Lung (tissue), 12 donors: ENCODE data around the gene LRP1B. TPM values are rescaled to one million over a fixed set of nuclear protein-coding genes. Genes with fewer than 3 reads are reported as not detected.

Experiments used
- ATAC-seq: fragments of 200-7000 bp; cut with Tn5 transposase; one replicate; pipeline ENCODE4 v1.9.1; 2020; ENCODE audit warnings: moderate number of reproducible peaks; ENCODE audit not compliant: insufficient read depth, low FRiP score
- DNase-seq, 3 donors: peaks; one replicate each; pipeline ENCODE4 v3.0.0-alpha.2; 2013 to 2017
- H3K27ac ChIP-seq, 2 donors: one replicate each; pipeline ENCODE4 v1.5.1; 2013; ENCODE audit warnings: mild to moderate bottlenecking in 2 of 2, moderate library complexity in 2 of 2, control low read depth in 1 of 2, inconsistent platforms in 1 of 2, low read depth in 1 of 2, low read length in 1 of 2
- H3K27me3 ChIP-seq, 3 donors: one replicate each; pipeline ENCODE4 v1.5.1; 2013; ENCODE audit warnings: low read length in 2 of 3; ENCODE audit not compliant: control insufficient read depth in 3 of 3, insufficient read depth in 3 of 3
- H3K36me3 ChIP-seq, 4 donors: one replicate each; pipeline ENCODE4 v1.5.1; 2013; ENCODE audit warnings: low read length in 4 of 4, mild to moderate bottlenecking in 1 of 4, moderate library complexity in 1 of 4; ENCODE audit not compliant: control insufficient read depth in 4 of 4, insufficient read depth in 4 of 4
- H3K4me1 ChIP-seq, 5 donors: one replicate each; pipeline ENCODE4 v1.5.1; 2013; ENCODE audit warnings: low read length in 5 of 5, mild to moderate bottlenecking in 2 of 5, moderate library complexity in 1 of 5; ENCODE audit not compliant: control insufficient read depth in 5 of 5, insufficient read depth in 5 of 5
- H3K4me3 ChIP-seq: one replicate; pipeline ENCODE4 v1.5.1; 2013; ENCODE audit warnings: mild to moderate bottlenecking, control low read depth, moderate library complexity
- H3K9ac ChIP-seq, 2 donors: one replicate each; pipeline ENCODE4 v1.5.1; 2013; ENCODE audit warnings: low read length in 2 of 2, control low read depth in 1 of 2; ENCODE audit not compliant: insufficient read depth in 1 of 2
- H3K9me3 ChIP-seq, 4 donors: one replicate each; pipeline ENCODE4 v1.5.1; 2013; ENCODE audit warnings: low read length in 3 of 4, mild to moderate bottlenecking in 1 of 4, moderate library complexity in 1 of 4; ENCODE audit not compliant: control insufficient read depth in 4 of 4, insufficient read depth in 3 of 4
- WGBS, 2 donors: extraction: QIAGEN DNeasy Blood & Tissue Kit; methylation state at CpG; one replicate each; pipeline ENCODE4 v1.1.7; 2013; 5-methylcytosine and 5-hydroxymethylcytosine counted together
- polyA plus RNA-seq, 2 donors: library from polyadenylated mRNA; stranded (reverse); fragments of 200-250 nt; gene quantifications; one replicate each; pipeline ENCODE4 v1.2.1, GENCODE V29; 2013
- total RNA-seq, 2 donors: library from RNA; depleted of rRNA in 1 of 2; stranded (reverse); fragments of >200 nt in 1 of 2; gene quantifications; one replicate each; pipeline ENCODE4 v1.2.1, GENCODE V29; 2014 to 2021
- TF ChIP-seq, protein P1 (sequence below): IDR thresholded peaks from 2 replicates; pipeline ENCODE4 v1.5.1; 2012; ENCODE audit warnings: mild to moderate bottlenecking; ENCODE audit errors: control extremely low read depth, extremely low read depth
- donor health status: control.
- donor health status: control.
- donor health status: Bipolar disorder and iron deficiency.
- donor health status: healthy.
- donor health status: DM: yes; HTN: yes; CAD: no.

Gene LRP1B
- total and polyA plus RNA-seq, 4 donors = 0.01 to 6.5 (median 0.16) TPM

- Histone ChIP-seq H3K27ac (no peak overlapping the region), H3K4me3 (no peak overlapping the region), H3K36me3 (no peaks in the 10 kb centered on the region), H3K4me1 (no peaks in the 10 kb centered on the region), H3K9ac (no peak overlapping the region), H3K27me3 (no peaks in the 10 kb centered on the region), H3K9me3 (no peaks in the 10 kb centered on the region)
- WGBS, 2 donors = 71 to 74% methylated on average over 3 of the region's 3 CpGs
- DNase-seq (no peak), ATAC-seq (no peak)
- TF ChIP-seq, protein P1, sequence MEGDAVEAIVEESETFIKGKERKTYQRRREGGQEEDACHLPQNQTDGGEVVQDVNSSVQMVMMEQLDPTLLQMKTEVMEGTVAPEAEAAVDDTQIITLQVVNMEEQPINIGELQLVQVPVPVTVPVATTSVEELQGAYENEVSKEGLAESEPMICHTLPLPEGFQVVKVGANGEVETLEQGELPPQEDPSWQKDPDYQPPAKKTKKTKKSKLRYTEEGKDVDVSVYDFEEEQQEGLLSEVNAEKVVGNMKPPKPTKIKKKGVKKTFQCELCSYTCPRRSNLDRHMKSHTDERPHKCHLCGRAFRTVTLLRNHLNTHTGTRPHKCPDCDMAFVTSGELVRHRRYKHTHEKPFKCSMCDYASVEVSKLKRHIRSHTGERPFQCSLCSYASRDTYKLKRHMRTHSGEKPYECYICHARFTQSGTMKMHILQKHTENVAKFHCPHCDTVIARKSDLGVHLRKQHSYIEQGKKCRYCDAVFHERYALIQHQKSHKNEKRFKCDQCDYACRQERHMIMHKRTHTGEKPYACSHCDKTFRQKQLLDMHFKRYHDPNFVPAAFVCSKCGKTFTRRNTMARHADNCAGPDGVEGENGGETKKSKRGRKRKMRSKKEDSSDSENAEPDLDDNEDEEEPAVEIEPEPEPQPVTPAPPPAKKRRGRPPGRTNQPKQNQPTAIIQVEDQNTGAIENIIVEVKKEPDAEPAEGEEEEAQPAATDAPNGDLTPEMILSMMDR = no peak
These were observed 1676.1 kb downstream of the LRP1B start for GRCh38 chr2:140454717-140455116.

DNA sequence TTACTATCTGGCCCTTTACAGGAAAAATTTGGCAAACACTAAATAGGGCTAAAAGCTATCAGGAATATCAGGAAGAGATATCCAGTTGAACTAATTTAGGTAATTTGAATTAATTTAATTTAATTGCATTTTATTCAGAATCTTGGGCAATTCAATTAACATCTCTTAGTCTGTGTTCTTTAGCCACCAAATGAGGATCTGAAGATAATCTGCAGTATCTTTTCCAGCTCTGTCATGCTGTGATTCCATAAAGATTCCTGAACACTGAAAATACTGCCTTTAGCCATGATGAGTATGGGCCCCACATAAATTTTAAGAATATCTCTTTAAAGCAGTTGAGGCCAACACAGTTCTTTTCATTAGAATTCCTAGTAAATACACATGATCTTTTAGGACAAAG, 1679.5 kb downstream of the LRP1B start:
- DNase-seq (no peak), ATAC-seq (no peak)
- no peaks in the 10 kb centered on the region for H3K4me1 ChIP-seq

DNA sequence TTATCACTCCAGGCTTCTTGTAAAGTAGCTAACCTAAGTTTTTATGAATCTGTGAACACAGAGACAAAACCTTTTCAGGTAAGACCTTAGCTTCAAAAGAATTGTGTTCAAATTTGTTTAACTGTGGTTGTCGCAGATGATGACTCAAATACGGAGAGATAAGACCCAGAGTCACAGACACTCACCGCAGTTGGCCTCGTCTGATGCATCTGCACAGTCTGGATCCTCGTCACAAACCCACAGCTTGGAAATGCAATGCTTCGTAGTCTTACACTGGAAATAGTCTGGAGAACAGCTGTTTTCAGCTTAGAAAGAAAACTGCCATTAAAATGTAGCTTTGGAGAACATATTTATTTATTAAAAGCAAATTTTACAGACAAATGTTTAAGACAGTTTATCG, 1688.5 kb downstream of the LRP1B start:
- no peak overlapping the region for H3K27ac ChIP-seq
- H3K4me1 ChIP-seq = no peaks in the 10 kb centered on the region
- DNase-seq (peak in 2 of 3 donors; percentile 9 to 10), ATAC-seq (no peak)
- no peak overlapping the region for H3K4me3 ChIP-seq
- no peaks in the 10 kb centered on the region for H3K9me3 ChIP-seq
- 61 to 66% methylated on average over 7 of the region's 7 CpGs for WGBS, 2 donors
- TF ChIP-seq, protein P1 = no peak
- H3K27me3 ChIP-seq = no peaks in the 10 kb centered on the region
- no peaks in the 10 kb centered on the region for H3K36me3 ChIP-seq
- no peak overlapping the region for H3K9ac ChIP-seq

More for the DNA sequence above, 1679.5 kb downstream of the LRP1B start:
- Histone ChIP-seq H3K36me3 (no peaks in the 10 kb centered on the region), H3K9ac (no peak overlapping the region), H3K27me3 (no peaks in the 10 kb centered on the region), H3K4me3 (no peak overlapping the region), H3K9me3 (no peaks in the 10 kb centered on the region), H3K27ac (no peak overlapping the region)
- TF ChIP-seq, protein P1 = no peak

- TF ChIP-seq, protein P1 = no peak
- no peaks in the 10 kb centered on the region for H3K36me3 ChIP-seq
- DNase-seq = no peak
- no peak overlapping the region for H3K9ac ChIP-seq
- ATAC-seq = no peak
- H3K4me3 ChIP-seq = no peak overlapping the region
- no peaks in the 10 kb centered on the region for H3K9me3 ChIP-seq
- no peaks in the 10 kb centered on the region for H3K27me3 ChIP-seq
- no peaks in the 10 kb centered on the region for H3K4me1 ChIP-seq
- WGBS, 2 donors = 52 to 53% methylated on average over 2 of the region's 2 CpGs
- H3K27ac ChIP-seq = no peak overlapping the region
These were observed 1690.0 kb downstream of the LRP1B start for GRCh38 chr2:140440815-140441214.
